HCT116 (cell line): ENCODE data around the gene RNASEL. TPM values are rescaled to one million over a fixed set of nuclear protein-coding genes. Genes with fewer than 3 reads are reported as not detected.

Source experiments
- ATAC-seq: fragments of 200-7000 bp; cut with Tn5 transposase; 2 replicates; pipeline ENCODE4 v1.9.1; 2020; ENCODE audit warnings: mild to moderate bottlenecking, moderate library complexity
- BruUV-seq: library from RNA; stranded (reverse); fragments of 400-500 nt; replicated peaks from 2 replicates; lab custom pipeline; 2021; lab: Mats Ljungman, UMichigan
- CTCF ChIA-PET: fragments of 300-600 bp; sonication (Branson Sonifier 250); formaldehyde crosslinking; loops from one replicate; lab custom pipeline; 2021; ENCODE audit warnings: antibody characterized with exemption; lab: Charles Lee
- POLR2A ChIA-PET: fragments of 300-600, 350-600 bp; sonication (Branson Sonifier 250); formaldehyde crosslinking; loops from one replicate; lab custom pipeline; 2021; ENCODE audit warnings: antibody characterized with exemption; lab: Charles Lee
- RAD21 ChIA-PET, 2 experiments: fragments of 300-600 bp; sonication (Branson Sonifier 250); formaldehyde crosslinking; loops; one replicate each; lab custom pipeline; 2023; ENCODE audit warnings: low total read pairs in 2 of 2; ENCODE audit not compliant: uncharacterized antibody in 2 of 2, unreplicated experiment in 2 of 2, low non-redundant PET in 1 of 2; lab: Charles Lee
- DNase-seq: peaks from one replicate; pipeline ENCODE4 v3.0.0-alpha.2; 2010; ENCODE audit warnings: low read depth, low spot score
- H2AFZ ChIP-seq: fragments of 200-600 bp; shearing (Covaris generic), sonication (generic); 2 replicates; pipeline ENCODE4 v1.6.1; 2017; ENCODE audit warnings: low read depth, mixed run types, mixed read lengths, antibody characterized with exemption, low read length; ENCODE audit not compliant: poor library complexity, severe bottlenecking
- H3K27ac ChIP-seq: 2 replicates; pipeline ENCODE4 v1.5.1; 2012; ENCODE audit warnings: low read depth, low read length
- H3K27me3 ChIP-seq: fragments of 200-600 bp; sonication (generic); 2 replicates; pipeline ENCODE4 v1.6.1; 2016; ENCODE audit warnings: mixed run types, low read length, mixed read lengths; ENCODE audit not compliant: insufficient read depth
- H3K36me3 ChIP-seq, 2 experiments: fragments of 200-500 bp in 1 of 2; fragments of 200-600 bp in 1 of 2; sonication (Bioruptor generic) in 1 of 2; sonication (generic) in 1 of 2; 2 replicates each; pipeline versions ENCODE4 v1.5.1 to v1.6.1; 2014 to 2016; ENCODE audit warnings: low read length in 2 of 2, inconsistent platforms in 1 of 2, mixed read lengths in 1 of 2, mixed run types in 1 of 2; ENCODE audit not compliant: insufficient read depth in 2 of 2, control insufficient read depth in 1 of 2
- H3K4me1 ChIP-seq, 2 experiments: fragments of 200-600 bp in 1 of 2; sonication (generic) in 1 of 2; 2 replicates each; pipeline versions ENCODE4 v1.5.1 to v1.6.1; 2012 to 2017; ENCODE audit warnings: low read length in 2 of 2, inconsistent platforms in 1 of 2, mild to moderate bottlenecking in 1 of 2, mixed read lengths in 1 of 2, mixed run types in 1 of 2, moderate library complexity in 1 of 2; ENCODE audit not compliant: insufficient read depth in 2 of 2, control insufficient read depth in 1 of 2
- H3K4me2 ChIP-seq: fragments of 200-600 bp; sonication (generic); 2 replicates; pipeline ENCODE4 v1.6.1; 2017; ENCODE audit warnings: mixed run types, low read length, mixed read lengths
- H3K4me3 ChIP-seq, 2 experiments: fragments of 200-600 bp in 1 of 2; sonication (generic) in 1 of 2; replicated peaks in 1 of 2; 2 replicates each; pipeline ENCODE4 v1.5.1; 2011 to 2016; ENCODE audit warnings: low read length in 2 of 2, control low read depth in 1 of 2, low read depth in 1 of 2, mild to moderate bottlenecking in 1 of 2, mixed read lengths in 1 of 2, mixed run types in 1 of 2
- H3K79me2 ChIP-seq: fragments of 200-600 bp; sonication (generic); 2 replicates; pipeline ENCODE4 v1.6.1; 2017; ENCODE audit warnings: mild to moderate bottlenecking, mixed run types, low read length, moderate library complexity, mixed read lengths; ENCODE audit not compliant: insufficient read depth
- H3K9ac ChIP-seq: fragments of 200-600 bp; sonication (generic); 2 replicates; pipeline ENCODE4 v1.6.1; 2016; ENCODE audit warnings: low read length, mixed read lengths
- H3K9me2 ChIP-seq: fragments of 200-600 bp; sonication (generic), shearing (Covaris generic); 2 replicates; pipeline ENCODE4 v1.6.1; 2017; ENCODE audit warnings: mixed run types, mild to moderate bottlenecking, moderate library complexity; ENCODE audit not compliant: insufficient read depth
- H3K9me3 ChIP-seq, 2 experiments: fragments of 200-500 bp in 1 of 2; fragments of 200-600 bp in 1 of 2; sonication (Bioruptor generic) in 1 of 2; sonication (generic) in 1 of 2; 2 replicates each; pipeline ENCODE4 v1.6.1; 2014 to 2017; ENCODE audit warnings: low read length in 2 of 2, mixed read lengths in 2 of 2, inconsistent platforms in 1 of 2, low read depth in 1 of 2, mild to moderate bottlenecking in 1 of 2, mixed run types in 1 of 2, moderate library complexity in 1 of 2; ENCODE audit not compliant: control insufficient read depth in 1 of 2, insufficient read depth in 1 of 2
- H4K20me1 ChIP-seq: fragments of 200-600 bp; sonication (generic), shearing (Covaris generic); 2 replicates; pipeline ENCODE4 v1.6.1; 2017; ENCODE audit warnings: mixed run types, mild to moderate bottlenecking, moderate library complexity; ENCODE audit not compliant: insufficient read depth
- CBX3 ChIP-seq: IDR thresholded peaks from 2 replicates; pipeline ENCODE4 v1.6.1; 2012; ENCODE audit warnings: low read depth
- CEBPB ChIP-seq: IDR thresholded peaks from 2 replicates; pipeline ENCODE4 v1.6.1; 2012; ENCODE audit warnings: low read depth
- CTCF ChIP-seq, 3 experiments: fragments of 200-600 bp in 1 of 3; sonication (generic) in 1 of 3; IDR thresholded peaks in 2 of 3; conservative IDR thresholded peaks in 1 of 3; 2 replicates each; pipeline ENCODE4 v1.5.1; 2012 to 2017; ENCODE audit warnings: low read depth in 2 of 3, low read length in 2 of 3, antibody characterized with exemption in 1 of 3, borderline replicate concordance in 1 of 3, control low read depth in 1 of 3, mild to moderate bottlenecking in 1 of 3, mixed read lengths in 1 of 3, mixed run types in 1 of 3, moderate library complexity in 1 of 3; ENCODE audit not compliant: insufficient read depth in 1 of 3
- EGR1 ChIP-seq: IDR thresholded peaks from 2 replicates; pipeline ENCODE4 v1.6.1; 2012; ENCODE audit warnings: low read depth
- ELF1 ChIP-seq: IDR thresholded peaks from 2 replicates; pipeline ENCODE4 v1.6.1; 2012; ENCODE audit warnings: low read depth, borderline replicate concordance
- POLR2A ChIP-seq: IDR thresholded peaks from 2 replicates; pipeline ENCODE4 v1.7.0; 2011; ENCODE audit warnings: borderline replicate concordance; ENCODE audit not compliant: insufficient read depth, insufficient read length; ENCODE audit errors: extremely low read depth
- RAD21 ChIP-seq: IDR thresholded peaks from 2 replicates; pipeline ENCODE4 v1.6.1; 2012; ENCODE audit warnings: low read depth, mild to moderate bottlenecking
- SIN3A ChIP-seq: IDR thresholded peaks from 2 replicates; pipeline ENCODE4 v1.6.1; 2012; ENCODE audit warnings: low read depth
- ZBTB33 ChIP-seq: IDR thresholded peaks from 2 replicates; pipeline ENCODE4 v1.6.1; 2011; ENCODE audit warnings: mild to moderate bottlenecking, low read length, moderate library complexity; ENCODE audit not compliant: insufficient replicate concordance; ENCODE audit errors: extremely low read depth
- intact Hi-C: fragments of 100-400 bp; cut with micrococcal nuclease; formaldehyde crosslinking; loops from 2 replicates; pipeline ENCODE4 v1.10.0; 2022
- total RNA-seq: library from RNA; stranded (reverse); gene quantifications from one replicate; pipeline ENCODE4 v1.2.1, GENCODE V29; 2021; ENCODE audit not compliant: unreplicated experiment

The RNASEL gene
- total RNA-seq, 1 experiment from 2014 or later: 2.9 TPM

- TF ChIP-seq EGR1: no peak
These were observed 36.5 kb downstream of the RNASEL start (continued) for GRCh38 chr1:182552527-182552926.

- Histone ChIP-seq H2AFZ (no peak overlapping the region), H3K4me1 (no peaks in the 10 kb centered on the region), H3K4me2 (no peak overlapping the region), H4K20me1 (no peaks in the 10 kb centered on the region), H3K27ac (no peak overlapping the region), H3K36me3 (no peaks in the 10 kb centered on the region), H3K9me2 (no peaks in the 10 kb centered on the region), H3K4me3 (no peak overlapping the region)
- POLR2A ChIA-PET: no interaction called here
- intact Hi-C loops: no loop called here
- RAD21 ChIA-PET: no interaction called here
- no peak for ATAC-seq
- TF ChIP-seq CTCF (IDR thresholded peaks at IDR 0.05 in 2 of 3, conservative IDR thresholded peaks at IDR 0.05 in 1 of 3; ENCODE audit: borderline replicate concordance in 1 of 3, insufficient read depth in 1 of 3, low read depth in 2 of 3, low read length in 2 of 3): no peak
- no peak for TF ChIP-seq ELF1
- TF ChIP-seq, all 23 proteins: peak for 0
- no peak overlapping the region for H3K9ac ChIP-seq
- H3K27me3 ChIP-seq: no peaks in the 10 kb centered on the region
- CTCF ChIA-PET: interaction anchor here (1.1 kb wide), 1 partner anchor 46 kb away, joined by 3 read pairs; no protein-coding TSS in a partner anchor
- H3K9me3 ChIP-seq: no peaks in the 10 kb centered on the region
- H3K79me2 ChIP-seq: no peaks in the 10 kb centered on the region
- DNase-seq: no peak
- BruUV-seq: no TSS peak
These were observed 39.2 kb downstream of the RNASEL start for GRCh38 chr1:182549811-182550210.

GRCh38 chr1:182549346-182549745, 39.7 kb downstream of the RNASEL start:
- intact Hi-C loops: no loop called here
- DNase-seq (no peak), ATAC-seq (no peak)
- no peaks in the 10 kb centered on the region for H3K27me3 ChIP-seq
- no peak overlapping the region for H3K9ac ChIP-seq
- TF ChIP-seq POLR2A (no peak), CEBPB (no peak), EGR1 (no peak), ZBTB33 (no peak), SIN3A (no peak), CBX3 (no peak), RAD21 (no peak)
- H3K4me1 ChIP-seq: no peaks in the 10 kb centered on the region
- no peaks in the 10 kb centered on the region for H4K20me1 ChIP-seq
- ChIA-PET POLR2A (no interaction called here), RAD21 (interaction anchor here in 1 of 2 experiments (0.6 kb wide), 1 partner anchor 24 kb away, joined by 3 read pairs; no protein-coding TSS in a partner anchor), CTCF (interaction anchor here (1.1 kb wide), 1 partner anchor 46 kb away, joined by 3 read pairs; no protein-coding TSS in a partner anchor)
- H3K9me3 ChIP-seq: no peaks in the 10 kb centered on the region
- H3K36me3 ChIP-seq: no peaks in the 10 kb centered on the region
- no peaks in the 10 kb centered on the region for H3K79me2 ChIP-seq
- H3K9me2 ChIP-seq: no peaks in the 10 kb centered on the region
- H3K27ac ChIP-seq: no peak overlapping the region
- BruUV-seq: no TSS peak
- H3K4me3 ChIP-seq: no peak overlapping the region
- H2AFZ ChIP-seq: no peak overlapping the region
- no peak overlapping the region for H3K4me2 ChIP-seq
